ENCODE data around the gene DIDO1.

- TF ChIP-seq CTCF (conservative IDR thresholded peaks at IDR 0.05; ENCODE audit: low read depth, low read length) (no peak), BHLHE40 (IDR thresholded peaks at IDR 0.05; ENCODE audit: low read depth, low read length) (no peak), CEBPB (IDR thresholded peaks at IDR 0.05; ENCODE audit: low read depth, low read length) (no peak), POLR2A (IDR thresholded peaks at IDR 0.05; ENCODE audit: low read depth, low read length) (no peak), RAD21 (IDR thresholded peaks at IDR 0.05; ENCODE audit: low read length) (no peak), MAZ (IDR thresholded peaks at IDR 0.05; ENCODE audit: borderline replicate concordance, low read depth, low read length) (no peak), NFE2L2 (IDR thresholded peaks at IDR 0.05; ENCODE audit: low read depth, low read length) (no peak), USF2 (IDR thresholded peaks at IDR 0.05; ENCODE audit: low read depth, low read length) (no peak), ELK1 (IDR thresholded peaks at IDR 0.05; ENCODE audit: borderline replicate concordance, low read depth, low read length) (no peak), SMC3 (IDR thresholded peaks at IDR 0.05; ENCODE audit: low read depth, low read length) (no peak), RFX5 (IDR thresholded peaks at IDR 0.05; ENCODE audit: low read depth, low read length) (no peak)
Observed at GRCh38 chr20:62892348-62893304, 33.7 kb downstream of the DIDO1 start.

Data from IMR-90 (cell line).